HG03108 (cell line): ENCODE results near the gene ACTR3C.

Experiments used
- ATAC-seq: cut with Tn5 transposase; IDR thresholded peaks from one replicate; pipeline ENCODE4 v1.9.1; 2021; ENCODE audit warnings: moderate library complexity; ENCODE audit not compliant: unreplicated experiment

The ACTR3C gene

GRCh38 chr7:150322833-150323681, at the start of gene ACTR3C, which contains the start of gene LRRC61:
ACTR3C (minus strand) TSS chr7:150323545; CDS start chr7:150295296, 28,249 bp downstream.
LRRC61 (plus strand) TSS chr7:150323355; CDS start chr7:150336862, 13,507 bp downstream.
- ATAC-seq: peak; percentile 55

GRCh38 chr7:150372271-150373048, 49.1 kb upstream of the ACTR3C start:
- ATAC-seq: no peak

- no peak for ATAC-seq
Observed at GRCh38 chr7:150371996-150372270, 48.6 kb upstream of the ACTR3C start.

GRCh38 chr7:150371131-150371995, 48.0 kb upstream of the ACTR3C start:
- no peak for ATAC-seq

GRCh38 chr7:150370612-150371071, 47.3 kb upstream of the ACTR3C start:
- ATAC-seq: no peak

- no peak for ATAC-seq
Observed at GRCh38 chr7:150369748-150370501, 46.6 kb upstream of the ACTR3C start.

GRCh38 chr7:150368884-150369747, 45.8 kb upstream of the ACTR3C start:
- peak; percentile 44 for ATAC-seq

GRCh38 chr7:150368096-150368883, 44.9 kb upstream of the ACTR3C start, which contains the start of gene REPIN1:
REPIN1 (plus strand) TSS chr7:150368822; CDS start chr7:150369712, 890 bp downstream.
- peak; percentile 37 for ATAC-seq

- no peak for ATAC-seq
Observed at GRCh38 chr7:150367677-150368095, 44.3 kb upstream of the ACTR3C start.

- no peak for ATAC-seq
Observed at GRCh38 chr7:150365673-150366398, 42.5 kb upstream of the ACTR3C start.

GRCh38 chr7:150365194-150365593, 41.8 kb upstream of the ACTR3C start:
- no peak for ATAC-seq

GRCh38 chr7:150363872-150364271, 40.5 kb upstream of the ACTR3C start:
- peak; percentile 25 for ATAC-seq

GRCh38 chr7:150363370-150363769, 40.0 kb upstream of the ACTR3C start:
- ATAC-seq: no peak

GRCh38 chr7:150361807-150362621, 38.7 kb upstream of the ACTR3C start:
- ATAC-seq: no peak

- no peak for ATAC-seq
Observed at GRCh38 chr7:150361402-150361801, 38.1 kb upstream of the ACTR3C start.

GRCh38 chr7:150360363-150361058, 37.2 kb upstream of the ACTR3C start:
- no peak for ATAC-seq
